Fibroblast of peridontal ligament (primary cell): Measurements from ENCODE around the gene C16orf90.
"Not testable (repeated sequence)": the region's sequence is repeated elsewhere in the genome, so short reads cannot be mapped to it uniquely, and the experiment has no call there.

Experiments used
- DNase-seq: peaks from one replicate; pipeline ENCODE4 v3.0.0-alpha.2; 2010; ENCODE audit errors: extremely low read depth

The C16orf90 gene

DNA sequence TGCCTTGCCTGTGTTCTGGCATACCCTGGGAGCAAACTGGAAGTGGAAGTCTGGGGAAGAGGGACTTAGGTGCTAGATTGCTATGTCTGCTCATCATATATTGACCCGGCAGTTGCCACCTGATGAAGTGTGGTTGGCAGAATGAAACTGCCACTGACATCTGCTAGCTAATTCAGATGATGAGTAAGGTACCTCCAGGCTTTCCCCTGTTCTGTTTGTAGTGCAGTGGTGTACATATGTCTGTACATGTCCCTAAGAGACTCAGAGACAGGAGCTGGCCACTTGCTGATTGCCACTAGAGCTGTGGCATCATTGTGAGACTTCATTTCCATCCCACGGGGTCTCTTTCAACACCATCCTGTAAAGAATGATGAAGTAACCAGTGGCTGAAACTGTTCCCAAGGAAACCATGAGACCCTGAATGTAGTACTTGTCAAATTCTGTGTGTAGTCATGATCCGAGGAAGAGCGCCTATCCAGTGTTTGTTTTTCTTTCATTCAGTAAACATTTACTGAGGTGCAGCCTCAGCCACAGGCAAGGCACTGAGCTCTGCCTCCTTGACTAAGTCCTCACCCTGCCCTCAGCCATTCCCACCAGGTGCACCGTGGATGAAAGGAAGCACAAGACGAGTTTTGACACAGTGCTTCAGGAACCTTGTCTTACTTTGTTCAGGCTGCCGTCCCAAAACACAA is 18.7 kb upstream of the C16orf90 start:
- no peak for DNase-seq

DNA sequence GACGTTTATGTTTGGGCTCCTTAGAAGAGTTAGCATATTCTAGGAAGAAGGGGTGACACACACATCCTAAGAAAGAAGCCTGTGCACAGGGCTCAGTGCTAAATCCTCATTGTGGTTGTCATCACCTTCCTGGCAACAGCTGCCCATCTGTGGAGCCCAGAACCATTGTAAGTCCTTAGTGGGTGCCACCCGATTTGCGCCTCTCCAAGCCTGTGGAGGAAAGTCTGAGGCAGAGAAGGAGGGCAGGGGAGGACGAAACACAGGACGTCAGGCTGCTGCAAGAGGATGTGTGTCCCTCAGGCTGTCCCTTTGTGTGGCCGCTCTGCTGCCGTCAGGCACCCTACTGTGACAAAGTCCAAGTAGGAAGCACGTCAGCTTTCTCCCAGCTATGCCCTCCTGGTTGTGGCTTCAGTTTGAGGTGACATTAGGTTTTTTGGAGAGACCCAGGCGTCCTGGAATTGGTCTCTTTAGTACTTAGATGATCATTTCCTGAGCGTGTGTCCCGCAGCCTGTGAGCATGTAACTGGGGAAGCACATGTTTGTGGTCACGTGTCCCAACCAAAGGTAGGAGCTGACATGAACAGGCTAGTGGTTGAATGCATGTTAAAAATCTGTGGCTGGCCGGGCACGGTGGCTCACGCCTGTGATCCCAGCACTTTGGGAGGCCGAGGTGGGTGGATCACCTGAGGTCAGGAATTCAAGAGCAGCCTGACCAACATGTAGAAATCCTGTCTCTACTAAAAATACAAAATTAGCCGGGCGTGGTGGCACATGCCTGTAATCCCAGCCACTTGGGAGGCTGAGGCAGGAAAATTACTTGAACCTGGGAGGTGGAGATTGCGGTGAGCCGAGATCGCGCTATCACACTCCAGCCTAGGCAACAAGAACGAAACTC is 16.2 kb upstream of the C16orf90 start:
- no peak for DNase-seq

DNA sequence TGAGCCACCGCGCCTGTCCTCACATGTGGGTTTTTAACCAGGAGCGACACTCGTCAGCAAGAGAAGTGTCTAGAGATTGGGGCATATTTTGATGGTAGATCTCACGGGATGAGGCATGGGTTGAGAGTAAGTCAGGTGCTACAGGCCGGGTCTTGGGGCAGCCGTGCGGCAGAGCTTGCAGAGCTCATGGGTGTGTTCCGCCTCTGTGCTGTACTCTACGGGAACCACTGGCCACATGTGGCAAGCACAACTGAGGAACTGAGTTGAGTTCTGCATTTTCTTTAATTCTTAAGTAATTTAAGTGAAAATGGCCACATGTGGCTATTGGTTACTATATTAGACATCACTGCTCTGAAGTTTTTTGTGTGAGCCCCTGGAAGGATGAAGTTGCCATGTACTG is 15.1 kb upstream of the C16orf90 start:
- DNase-seq = no peak

DNA sequence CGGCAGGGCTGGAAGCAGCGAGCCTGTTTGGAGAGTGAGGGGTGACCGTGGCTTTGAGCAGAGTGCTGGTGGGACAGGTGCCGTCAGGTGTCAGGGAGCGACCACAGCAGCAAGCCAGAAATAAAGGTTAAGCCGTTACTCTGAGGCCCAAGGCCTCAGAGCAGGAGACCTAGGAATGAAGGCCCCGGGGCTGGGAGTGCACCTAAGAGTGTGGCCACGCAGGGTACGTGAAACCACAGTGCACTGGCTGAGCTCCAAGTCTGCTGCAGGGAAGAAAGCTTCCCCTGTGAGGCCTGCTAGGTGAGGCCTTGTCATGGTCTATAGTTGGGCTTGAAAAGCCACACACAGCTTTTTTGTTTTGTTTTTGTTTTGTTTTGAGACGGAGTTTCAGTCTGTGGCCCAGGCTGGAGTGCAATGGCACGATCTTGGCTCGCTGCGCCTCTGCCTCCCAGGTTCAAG is 14.2 kb upstream of the C16orf90 start:
- DNase-seq = no peak

DNA sequence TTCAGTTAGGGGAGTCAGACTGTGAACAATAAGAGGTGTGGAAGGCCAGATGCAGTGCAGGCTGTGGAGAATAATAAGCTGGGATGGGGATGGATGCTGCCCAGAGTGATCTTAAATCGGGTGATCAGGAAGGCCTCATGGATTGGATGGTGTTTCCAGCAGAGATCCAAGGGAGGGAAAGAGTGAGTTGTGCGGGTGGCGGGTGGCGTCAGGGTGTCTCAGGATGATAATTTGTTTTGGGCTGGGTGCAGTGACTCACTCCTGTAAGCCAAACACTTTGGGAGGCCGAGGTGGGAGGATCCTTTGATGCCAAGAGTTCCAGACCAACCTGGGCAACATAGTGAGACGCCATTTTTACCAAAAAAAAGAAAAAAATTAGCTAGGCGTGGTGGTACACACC is 13.4 kb upstream of the C16orf90 start:
- no peak for DNase-seq

DNA sequence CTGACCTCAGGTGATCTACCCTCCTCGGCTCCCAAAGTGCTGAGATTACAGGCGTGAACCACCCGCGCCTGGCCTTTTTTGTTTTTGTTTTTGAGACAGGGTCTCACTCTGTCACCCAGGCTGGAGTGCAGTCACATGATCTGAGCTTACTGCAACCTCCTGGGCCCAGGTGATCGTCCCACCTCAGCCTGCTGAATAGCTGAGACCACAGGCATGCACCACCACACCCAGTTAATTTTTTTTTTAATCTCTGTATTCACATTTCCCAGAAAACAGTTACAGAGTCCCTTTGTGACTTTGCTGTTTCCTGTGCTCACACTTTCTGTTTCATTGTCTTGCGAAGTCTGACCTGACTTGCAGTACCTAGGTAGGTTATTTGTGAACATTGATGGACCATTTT is 8.2 kb upstream of the C16orf90 start:
- DNase-seq = no peak

DNA sequence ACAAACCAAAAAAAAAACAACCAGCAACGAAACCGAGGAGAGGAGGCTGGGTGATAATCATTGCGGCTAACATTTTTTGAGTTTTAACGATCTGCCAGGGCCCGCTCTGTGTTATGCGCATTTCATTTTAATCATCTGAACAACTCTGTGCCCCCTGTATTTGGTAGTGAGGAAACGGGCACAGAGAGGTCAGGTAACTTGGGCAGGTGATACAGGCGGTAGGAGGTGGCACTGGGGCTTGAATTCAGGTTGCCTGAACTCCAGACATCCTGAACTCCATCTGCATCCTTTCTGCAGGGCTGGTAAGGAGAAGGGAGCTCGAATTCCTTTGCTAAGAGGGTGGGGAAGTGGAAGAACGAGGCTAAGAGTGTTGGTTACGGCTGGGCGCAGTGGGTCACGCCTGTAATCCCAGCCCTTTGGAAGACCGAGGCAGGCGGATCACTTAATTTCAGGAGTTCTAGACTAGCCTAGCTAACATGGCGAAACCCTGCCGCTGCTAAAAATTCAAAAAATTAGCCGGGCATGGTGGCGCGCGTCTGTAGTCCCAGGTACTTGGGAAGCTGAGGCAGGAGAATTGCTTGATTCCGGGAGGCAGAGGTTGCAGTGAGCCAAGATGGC is 6.6 kb upstream of the C16orf90 start:
- DNase-seq = no peak

DNA sequence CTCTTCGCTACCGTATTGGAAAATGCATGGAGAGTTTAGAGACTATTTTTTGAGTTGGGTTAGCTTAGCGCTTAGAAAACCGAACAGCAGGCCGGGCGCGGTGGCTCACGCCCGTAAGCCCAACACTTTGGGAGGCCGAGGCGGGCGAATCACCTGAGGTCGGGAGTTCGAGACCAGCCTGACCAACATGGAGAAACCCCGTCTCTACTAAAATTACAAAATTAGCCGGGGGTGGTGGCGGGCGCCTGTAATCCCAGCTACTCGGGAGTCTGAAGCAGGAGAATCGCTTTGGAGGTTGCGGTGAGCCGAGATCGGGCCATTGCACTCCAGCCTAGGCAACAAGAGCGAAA is 6.1 kb upstream of the C16orf90 start:
- DNase-seq = not testable (repeated sequence)

DNA sequence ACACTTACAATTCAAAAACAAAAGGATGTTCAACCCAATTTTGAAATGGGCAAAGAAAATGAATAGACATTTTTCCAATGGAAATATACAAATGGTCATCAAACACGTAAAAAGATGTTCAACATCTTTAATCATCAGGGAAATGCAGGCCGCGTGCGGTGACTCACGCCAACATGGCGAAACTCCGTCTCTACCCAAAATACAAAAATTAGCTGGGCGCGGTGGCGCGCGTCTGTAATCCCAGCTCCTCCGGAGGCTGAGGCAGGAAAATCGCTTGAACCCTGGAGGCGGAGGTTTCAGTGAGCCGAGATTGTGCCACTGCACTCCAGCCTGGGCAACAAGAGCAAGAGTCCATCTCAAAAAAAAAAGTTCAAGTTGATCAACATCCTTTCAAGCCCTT is 3.7 kb upstream of the C16orf90 start:
- DNase-seq = no peak

DNA sequence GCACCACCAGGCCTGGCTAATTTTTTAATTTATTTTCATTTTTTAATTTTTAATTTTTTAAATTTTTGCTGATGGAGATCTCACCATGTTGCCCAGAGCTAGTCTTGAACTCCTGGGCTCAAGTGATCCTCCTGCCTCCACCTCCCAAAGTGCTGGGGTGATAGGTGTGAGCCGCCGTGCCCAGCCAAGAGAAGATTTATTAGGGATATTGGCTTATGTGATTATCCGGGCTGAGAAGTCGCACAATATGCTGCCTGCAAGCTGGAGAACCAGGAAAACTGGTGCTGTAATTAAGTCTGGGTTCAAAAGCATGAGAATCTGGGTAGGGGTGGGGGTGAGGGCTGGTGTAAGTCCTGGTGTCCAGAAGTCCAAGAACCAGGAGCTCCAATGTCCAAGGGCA is 2.5 kb upstream of the C16orf90 start:
- no peak for DNase-seq

DNA sequence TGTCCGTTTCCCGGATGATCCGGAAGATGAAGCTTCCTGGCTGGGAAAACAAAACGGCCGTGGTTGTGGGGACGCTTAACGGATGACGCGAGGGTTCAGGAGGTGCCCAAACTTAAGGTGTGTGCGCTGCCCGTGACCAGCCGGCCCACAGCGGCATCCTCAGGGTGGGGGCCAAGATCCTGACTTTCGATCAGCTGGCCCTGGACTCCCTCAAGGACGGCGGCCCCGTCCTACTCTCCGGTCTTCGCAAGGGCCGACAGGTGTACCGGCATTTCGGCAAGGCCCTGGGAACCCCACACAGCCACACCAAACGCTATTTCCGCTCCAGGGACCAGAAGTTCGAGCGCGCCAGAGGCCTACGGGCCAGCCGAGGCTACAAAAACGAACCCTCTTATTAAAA is 1.1 kb upstream of the C16orf90 start:
- DNase-seq = no peak

DNA sequence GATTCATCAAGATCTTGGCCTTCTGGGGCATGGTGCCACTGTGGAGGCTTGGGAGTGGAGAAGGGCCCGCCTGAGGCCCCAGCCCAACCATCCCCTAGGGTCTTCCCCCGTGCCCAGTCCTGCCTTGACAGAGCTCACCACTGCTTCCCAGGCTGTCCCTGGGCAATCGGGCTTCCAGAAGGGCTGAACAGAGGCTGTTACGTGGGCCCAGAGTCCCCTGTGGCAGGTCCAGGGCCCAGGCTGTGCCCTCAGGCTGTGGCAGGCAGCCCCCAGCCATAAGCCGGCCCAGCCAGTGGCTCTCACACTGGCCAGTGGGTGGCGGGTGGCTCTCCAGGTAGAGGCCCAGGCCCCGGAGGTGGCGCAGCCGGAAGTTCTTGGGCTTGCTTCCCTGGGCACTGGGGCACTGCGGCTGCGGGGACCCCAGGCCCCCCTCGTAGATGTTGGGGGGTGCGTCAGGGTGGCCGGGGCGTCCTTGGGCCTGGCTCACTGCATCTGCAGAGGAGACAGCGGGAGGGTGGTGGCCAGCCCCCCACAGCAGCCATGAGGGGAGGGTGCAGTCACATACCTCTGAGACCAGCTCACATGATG is 809 bp downstream of the C16orf90 start:
- no peak for DNase-seq

DNA sequence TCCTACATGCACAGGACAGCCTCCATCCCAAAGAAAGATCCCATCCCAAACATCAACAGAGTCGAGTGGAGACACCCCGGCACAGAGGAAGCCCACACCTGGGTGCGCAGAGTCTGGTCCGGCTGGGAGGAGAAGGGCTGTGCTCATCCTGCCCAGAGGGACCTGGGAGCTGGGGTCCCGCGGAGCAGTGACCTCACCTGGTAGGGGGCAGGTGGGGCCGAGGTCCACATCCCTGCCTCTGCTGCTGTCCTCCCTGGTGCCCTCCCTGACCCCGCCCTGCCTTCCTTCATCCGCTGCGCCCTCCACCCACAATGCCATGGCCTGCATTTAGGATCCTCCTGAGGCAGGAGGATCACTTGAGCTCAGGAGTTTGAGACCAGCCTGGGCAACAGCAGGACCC is 2.9 kb downstream of the C16orf90 start:
- DNase-seq = no peak

DNA sequence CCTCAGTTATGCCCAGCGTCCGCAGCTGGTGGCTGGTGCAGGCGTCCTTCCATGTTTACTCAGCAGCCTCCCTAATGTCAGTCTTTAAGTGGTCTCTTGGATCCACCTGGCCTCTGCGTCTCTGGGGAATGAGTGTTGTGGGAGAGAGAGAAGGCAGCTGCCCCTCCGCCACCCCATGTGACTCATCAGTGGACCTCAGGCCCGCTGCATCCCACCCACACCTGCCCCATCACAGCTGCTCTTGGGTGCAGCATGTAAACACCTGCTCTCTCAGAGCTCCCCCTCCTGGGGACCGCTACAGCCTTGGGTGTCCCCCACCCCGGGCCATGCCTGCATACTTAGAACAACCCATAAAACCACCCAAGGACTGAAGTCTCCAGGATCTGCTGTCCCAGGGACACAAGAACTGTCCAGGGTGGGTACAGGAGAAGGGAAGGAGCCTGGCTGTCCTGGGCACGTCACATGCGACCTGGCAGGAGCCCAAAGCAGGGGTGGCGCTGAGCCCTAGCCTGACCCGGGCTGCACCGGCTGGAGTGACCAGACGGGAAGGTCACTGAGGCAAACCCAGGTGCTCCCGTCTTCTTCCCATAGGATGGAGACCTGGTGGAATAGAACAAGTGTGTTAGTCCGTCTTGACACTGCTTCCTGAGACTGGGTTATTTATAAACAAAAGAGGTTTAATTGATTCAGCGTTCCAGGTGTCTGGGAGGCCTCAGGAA is 4.2 kb downstream of the C16orf90 start:
- no peak for DNase-seq

DNA sequence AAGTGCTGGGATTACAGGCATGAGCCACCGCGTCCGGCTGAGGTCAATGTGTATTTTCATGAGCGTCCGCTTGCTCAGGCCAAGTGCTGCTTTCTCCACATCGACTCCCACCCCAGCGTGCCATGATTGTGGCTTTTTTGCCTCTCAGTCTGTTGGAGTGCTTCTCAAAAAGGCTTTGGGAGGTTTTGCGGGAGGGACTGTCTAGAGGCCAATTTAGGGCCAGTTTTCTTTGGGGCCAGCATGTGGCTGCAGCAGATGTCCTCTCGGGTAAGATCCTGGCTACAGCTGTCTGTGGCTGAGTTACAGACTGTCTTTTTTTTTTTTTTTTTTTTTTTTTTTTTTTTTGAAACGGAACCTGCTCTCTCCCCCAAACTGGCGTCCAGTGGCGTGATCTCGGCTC is 6.5 kb downstream of the C16orf90 start:
- no peak for DNase-seq

DNA sequence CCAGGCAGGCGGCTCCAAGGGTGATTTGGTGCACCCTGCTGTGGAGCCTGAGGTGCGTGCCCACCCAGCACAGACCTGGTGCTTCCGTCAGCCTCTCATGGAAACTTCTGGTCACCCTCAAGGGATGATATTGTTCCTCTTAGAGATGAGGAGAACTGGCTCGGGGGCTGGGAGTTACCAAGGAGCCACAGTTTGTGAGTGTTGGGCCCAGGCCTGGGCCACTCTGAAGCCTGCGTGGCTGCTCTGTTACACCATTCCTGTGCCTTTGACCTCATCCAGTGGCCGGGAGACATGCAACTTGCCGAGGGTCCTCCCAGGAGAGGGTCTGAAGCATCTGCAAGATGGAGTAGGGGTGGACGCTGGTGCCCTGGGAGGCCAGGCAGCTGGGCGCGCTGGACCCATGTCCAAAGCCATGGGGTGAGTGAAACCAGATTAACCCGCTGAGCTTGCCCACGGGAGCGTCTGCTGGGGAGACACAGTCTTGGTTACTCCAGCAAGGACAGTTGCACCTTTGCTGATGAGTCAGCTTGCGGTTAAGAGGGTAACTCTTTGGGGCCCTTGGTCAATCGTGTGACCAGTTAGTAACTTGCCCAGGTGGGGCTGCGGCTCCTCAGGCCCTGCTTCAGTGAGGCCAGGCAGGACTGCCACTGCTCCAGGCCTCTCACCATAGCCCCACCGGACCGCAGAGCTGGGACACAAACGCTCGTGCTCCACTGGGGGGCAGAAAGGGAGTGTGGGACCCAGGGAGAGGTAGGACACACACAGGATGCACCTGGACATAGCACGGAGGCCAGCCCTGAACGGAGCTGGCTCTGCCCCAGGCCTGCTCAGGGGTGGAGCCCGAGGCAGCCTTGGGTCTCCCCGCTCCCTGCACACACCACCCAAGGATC is 7.5 kb downstream of the C16orf90 start:
- no peak for DNase-seq

DNA sequence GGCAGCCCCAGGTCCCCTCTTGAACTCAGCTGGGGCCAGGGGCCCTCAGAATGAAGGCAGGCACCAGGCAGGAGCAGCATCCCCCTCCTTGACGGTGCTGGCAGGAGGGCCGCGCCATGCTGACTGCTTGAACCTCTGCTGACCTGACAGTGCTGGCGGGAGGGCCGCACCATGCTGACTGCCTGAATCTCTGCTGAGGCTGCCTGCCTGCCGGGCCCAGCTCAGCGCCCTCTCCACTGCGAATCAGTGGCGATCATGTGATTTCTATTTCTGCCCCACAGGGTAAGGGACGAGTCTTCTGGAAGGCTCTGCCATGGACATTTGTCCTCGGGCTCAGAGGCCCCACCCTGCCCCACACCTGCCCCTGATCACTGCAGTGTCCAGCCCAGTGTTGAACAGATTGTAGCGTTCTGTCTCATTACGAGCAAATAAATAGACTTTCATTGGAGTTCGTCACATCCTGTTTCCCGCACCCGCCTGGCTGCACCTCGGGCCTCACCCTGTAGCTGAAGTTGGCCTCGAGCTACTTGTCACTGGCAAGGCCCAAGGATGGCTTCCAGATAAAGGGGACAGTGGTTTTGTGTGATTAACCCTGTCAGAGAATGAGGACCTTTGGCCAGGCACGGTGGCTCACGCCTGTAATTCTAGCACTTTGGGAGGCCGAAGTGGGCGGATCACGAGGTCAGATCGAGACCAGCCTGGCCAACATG is 8.6 kb downstream of the C16orf90 start:
- DNase-seq = no peak

DNA sequence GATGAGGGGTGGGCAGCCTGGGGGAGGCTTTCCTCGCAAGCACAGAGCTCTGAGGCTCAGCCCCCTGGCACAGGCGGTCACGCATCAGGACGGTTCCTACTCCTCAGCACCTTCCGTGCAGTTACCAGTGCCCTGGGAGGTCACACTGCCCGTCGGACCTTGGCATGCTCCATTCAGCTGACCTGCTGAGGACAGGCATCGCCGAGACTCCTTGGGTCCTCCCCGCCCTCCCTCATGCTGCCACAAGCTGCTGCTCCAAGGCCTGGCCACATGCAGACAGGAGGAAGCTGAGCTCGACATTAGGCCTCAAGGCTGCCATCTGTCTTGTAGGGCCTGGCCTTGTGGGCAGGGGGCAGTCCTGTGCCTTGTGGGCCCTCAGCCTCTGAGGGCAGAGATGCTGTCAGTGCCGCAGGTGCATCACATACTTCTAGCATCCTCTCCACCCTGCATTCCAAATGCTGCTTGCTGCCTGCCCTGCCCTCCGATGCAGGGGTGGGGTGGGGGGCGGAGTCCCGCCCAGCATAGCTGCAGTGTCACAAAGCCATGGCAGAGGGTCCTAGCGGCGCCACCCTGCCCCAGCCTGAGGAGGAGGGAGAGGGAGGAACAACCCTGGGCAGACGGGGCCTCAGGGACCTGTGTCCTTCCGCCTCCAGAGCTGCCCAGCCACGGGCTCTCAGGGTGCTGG is 9.3 kb downstream of the C16orf90 start:
- DNase-seq = no peak

DNA sequence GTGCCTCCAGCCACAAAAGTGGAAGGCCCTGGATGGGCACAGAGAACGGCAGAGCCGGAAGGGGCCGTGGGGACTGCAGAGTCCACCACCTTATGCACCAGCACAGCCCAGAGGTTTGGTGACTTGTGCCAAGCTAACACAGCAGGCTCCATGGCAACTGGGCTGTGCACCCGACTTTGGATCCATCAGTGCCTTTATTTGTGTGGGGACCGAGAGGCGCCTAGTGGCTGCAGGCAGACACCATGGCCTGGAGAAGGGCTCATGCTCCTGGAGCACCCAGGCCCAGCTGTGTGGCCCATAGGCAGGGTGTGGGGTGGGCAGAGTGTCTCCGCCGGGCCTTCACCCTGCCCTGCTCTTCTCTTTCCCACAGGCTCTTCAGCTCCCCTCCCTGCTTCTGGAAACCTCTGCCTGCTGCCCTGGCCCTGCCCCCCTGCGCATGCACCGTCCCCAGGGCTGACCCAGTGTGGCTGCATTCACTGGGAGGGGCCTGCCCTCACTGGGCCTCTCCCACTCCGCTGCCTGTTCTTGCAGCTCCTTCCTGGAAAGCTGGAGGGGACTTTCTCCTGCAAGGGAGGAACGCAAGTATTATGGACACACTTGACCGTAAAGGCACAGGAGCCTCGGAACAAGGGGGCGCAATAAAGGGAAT is 10.1 kb downstream of the C16orf90 start:
- no peak for DNase-seq
